NCI-H446 (cell line): ENCODE measurements around the gene PTPN3.

Experiments
- DNase-seq, 2 experiments: peaks; one replicate each; lab custom pipeline; 2025; lab: John Stamatoyannopoulos, UW

The PTPN3 gene

GRCh38 chr9:109424618-109425017 is 73.5 kb downstream of the PTPN3 start:
- DNase-seq: no peak

- no peak for DNase-seq
These were observed 74.2 kb downstream of the PTPN3 start for GRCh38 chr9:109423877-109424276.

- DNase-seq: no peak
These were observed 75.5 kb downstream of the PTPN3 start for GRCh38 chr9:109422641-109423040.

GRCh38 chr9:109421026-109421970 is 76.8 kb downstream of the PTPN3 start:
- DNase-seq: no peak

GRCh38 chr9:109419531-109419930 is 78.6 kb downstream of the PTPN3 start:
- no peak for DNase-seq

- DNase-seq: no peak
These were observed 79.3 kb downstream of the PTPN3 start for GRCh38 chr9:109418827-109419226.

- DNase-seq: no peak
These were observed 80.2 kb downstream of the PTPN3 start for GRCh38 chr9:109417585-109418544.

- DNase-seq: no peak
These were observed 81.1 kb downstream of the PTPN3 start for GRCh38 chr9:109417054-109417453.

- DNase-seq: no peak
These were observed 81.9 kb downstream of the PTPN3 start for GRCh38 chr9:109416135-109416706.

GRCh38 chr9:109414125-109414785 is 83.9 kb downstream of the PTPN3 start:
- DNase-seq: no peak

GRCh38 chr9:109411798-109412352 is 86.2 kb downstream of the PTPN3 start:
- no peak for DNase-seq

- DNase-seq: no peak
These were observed 86.9 kb downstream of the PTPN3 start for GRCh38 chr9:109411069-109411761.

- no peak for DNase-seq
These were observed 88.2 kb downstream of the PTPN3 start for GRCh38 chr9:109409773-109410397.

GRCh38 chr9:109408759-109409462 is 89.2 kb downstream of the PTPN3 start:
- no peak for DNase-seq

GRCh38 chr9:109403766-109404320 is 94.3 kb downstream of the PTPN3 start:
- no peak for DNase-seq

- no peak for DNase-seq
These were observed 95.0 kb downstream of the PTPN3 start for GRCh38 chr9:109403116-109403515.

- DNase-seq: no peak
These were observed 96.2 kb downstream of the PTPN3 start for GRCh38 chr9:109401990-109402318.

GRCh38 chr9:109401169-109401989 is 96.7 kb downstream of the PTPN3 start:
- DNase-seq: peak in 1 of 2 experiments; percentile 19
